ENCODE data around the gene TNFAIP8L2.

- no peak for TF ChIP-seq CTCF (conservative IDR thresholded peaks at IDR 0.05)
- no peak for TF ChIP-seq EZH2 (IDR thresholded peaks at IDR 0.05; ENCODE audit: low read depth)
Measured at GRCh38 chr1:151171190-151171589, 14.7 kb downstream of the TNFAIP8L2 start.
